HEK293 (cell line): ENCODE results near the gene WDR53.
A peak's percentile ranks its signal among the peaks of the same experiment; 100 is the strongest.

Experiments
- CTCF ChIA-PET: fragments of 350-600 bp; formaldehyde crosslinking; extraction: SDS; loops from one replicate; lab custom pipeline; 2021; ENCODE audit warnings: antibody characterized with exemption; lab: Yijun Ruan, JAX
- POLR2A ChIA-PET: fragments of 300-600 bp; formaldehyde crosslinking; extraction: SDS; loops from one replicate; lab custom pipeline; 2020; ENCODE audit warnings: antibody characterized with exemption, inconsistent platforms; lab: Yijun Ruan, JAX
- H3K27ac ChIP-seq: fragments of 200-500 bp; sonication (Bioruptor generic); 2 replicates; pipeline ENCODE4 v1.5.1; 2014; ENCODE audit warnings: low read depth, low read length, control low read depth, inconsistent platforms; ENCODE audit errors: extremely low read depth
- H3K36me3 ChIP-seq, 2 experiments: fragments of 200-500 bp in 1 of 2; sonication (Bioruptor generic) in 1 of 2; 1 replicate in 1 of 2; 2 replicates in 1 of 2; pipeline ENCODE4 v1.5.1; 2014 to 2017; ENCODE audit warnings: inconsistent platforms in 2 of 2, low read length in 2 of 2; ENCODE audit not compliant: control insufficient read depth in 2 of 2, insufficient read depth in 1 of 2
- H3K4me1 ChIP-seq: fragments of 200-500 bp; sonication (Bioruptor generic); 2 replicates; pipeline ENCODE4 v1.5.1; 2014; ENCODE audit warnings: mild to moderate bottlenecking, low read length, inconsistent platforms; ENCODE audit not compliant: control insufficient read depth, insufficient read depth
- H3K4me3 ChIP-seq: 2 replicates; pipeline ENCODE4 v1.5.1; 2011; ENCODE audit warnings: low read depth, mild to moderate bottlenecking, control low read depth, low read length, moderate library complexity
- H3K9me3 ChIP-seq: fragments of 200-500 bp; sonication (Bioruptor generic); 2 replicates; pipeline ENCODE4 v1.5.1; 2014; ENCODE audit warnings: low read depth, low read length, inconsistent platforms; ENCODE audit not compliant: control insufficient read depth, insufficient read depth
- KLF1 ChIP-seq: fragments of 450-650 bp; formaldehyde crosslinking; IDR thresholded peaks from 2 replicates; pipeline ENCODE4 v1.5.1; 2016; ENCODE audit warnings: missing biosample characterization, missing genetic modification characterization
- KLF16 ChIP-seq: fragments of 450-650 bp; formaldehyde crosslinking; IDR thresholded peaks from 2 replicates; pipeline ENCODE4 v1.5.1; 2017; ENCODE audit warnings: missing biosample characterization, missing genetic modification characterization
- KLF8 ChIP-seq: fragments of 450-650 bp; formaldehyde crosslinking; IDR thresholded peaks from 2 replicates; pipeline ENCODE4 v1.5.1; 2016; ENCODE audit warnings: missing biosample characterization, missing genetic modification characterization
- SP2 ChIP-seq: fragments of 450-650 bp; formaldehyde crosslinking; IDR thresholded peaks from 2 replicates; pipeline ENCODE4 v1.5.1; 2016; ENCODE audit warnings: missing biosample characterization, missing genetic modification characterization
- SP3 ChIP-seq: fragments of 450-650 bp; formaldehyde crosslinking; IDR thresholded peaks from 2 replicates; pipeline ENCODE4 v1.5.1; 2016; ENCODE audit warnings: missing biosample characterization, missing genetic modification characterization
- SP7 ChIP-seq: fragments of 450-650 bp; formaldehyde crosslinking; IDR thresholded peaks from 2 replicates; pipeline ENCODE4 v1.5.1; 2016; ENCODE audit warnings: missing biosample characterization, missing genetic modification characterization
- YY1 ChIP-seq: fragments of 450-650 bp; formaldehyde crosslinking; IDR thresholded peaks from 2 replicates; pipeline ENCODE4 v1.5.1; 2018; ENCODE audit warnings: missing biosample characterization, missing genetic modification characterization
- ZBTB17 ChIP-seq: fragments of 450-650 bp; formaldehyde crosslinking; IDR thresholded peaks from 2 replicates; pipeline ENCODE4 v1.5.1; 2016; ENCODE audit warnings: missing biosample characterization, missing genetic modification characterization
- ZBTB48 ChIP-seq: fragments of 450-650 bp; formaldehyde crosslinking; IDR thresholded peaks from 2 replicates; pipeline ENCODE4 v1.5.1; 2016; ENCODE audit warnings: missing biosample characterization, missing genetic modification characterization
- ZEB2 ChIP-seq: fragments of 450-650 bp; formaldehyde crosslinking; IDR thresholded peaks from 2 replicates; pipeline ENCODE4 v1.5.1; 2016; ENCODE audit warnings: missing biosample characterization, missing genetic modification characterization
- ZNF114 ChIP-seq: fragments of 450-650 bp; formaldehyde crosslinking; IDR thresholded peaks from 2 replicates; pipeline ENCODE4 v1.5.0; 2017; ENCODE audit warnings: missing biosample characterization, missing genetic modification characterization
- ZNF16 ChIP-seq: fragments of 450-650 bp; formaldehyde crosslinking; IDR thresholded peaks from 2 replicates; pipeline ENCODE4 v1.5.1; 2016; ENCODE audit warnings: low read depth, missing biosample characterization, missing genetic modification characterization
- ZNF174 ChIP-seq: fragments of 450-650 bp; formaldehyde crosslinking; IDR thresholded peaks from 2 replicates; pipeline ENCODE4 v1.5.0; 2017; ENCODE audit warnings: missing biosample characterization, mild to moderate bottlenecking, missing genetic modification characterization
- ZNF2 ChIP-seq: fragments of 450-650 bp; formaldehyde crosslinking; IDR thresholded peaks from 2 replicates; pipeline ENCODE4 v1.5.1; 2016; ENCODE audit warnings: missing biosample characterization, missing genetic modification characterization
- ZNF311 ChIP-seq: fragments of 450-650 bp; formaldehyde crosslinking; IDR thresholded peaks from 2 replicates; pipeline ENCODE4 v1.5.1; 2017; ENCODE audit warnings: missing biosample characterization, missing genetic modification characterization, borderline replicate concordance
- ZNF394 ChIP-seq: fragments of 450-650 bp; formaldehyde crosslinking; IDR thresholded peaks from 2 replicates; pipeline ENCODE4 v1.5.1; 2016; ENCODE audit warnings: missing biosample characterization, missing genetic modification characterization, mild to moderate bottlenecking, moderate library complexity, borderline replicate concordance
- ZNF404 ChIP-seq: fragments of 450-650 bp; formaldehyde crosslinking; IDR thresholded peaks from 2 replicates; pipeline ENCODE4 v1.5.1; 2017; ENCODE audit warnings: missing biosample characterization, missing genetic modification characterization
- ZNF48 ChIP-seq: fragments of 450-650 bp; formaldehyde crosslinking; IDR thresholded peaks from 2 replicates; pipeline ENCODE4 v1.5.1; 2016; ENCODE audit warnings: missing biosample characterization, missing genetic modification characterization
- ZNF548 ChIP-seq: fragments of 450-650 bp; formaldehyde crosslinking; IDR thresholded peaks from 2 replicates; pipeline ENCODE4 v1.5.1; 2016; ENCODE audit warnings: missing biosample characterization, missing genetic modification characterization
- ZNF596 ChIP-seq: fragments of 450-650 bp; IDR thresholded peaks from 2 replicates; pipeline ENCODE4 v1.5.0; 2018; ENCODE audit warnings: missing biosample characterization, mild to moderate bottlenecking, missing genetic modification characterization, moderate library complexity
- ZNF660 ChIP-seq: fragments of 450-650 bp; IDR thresholded peaks from 2 replicates; pipeline ENCODE4 v1.5.1; 2018; ENCODE audit warnings: missing biosample characterization, mild to moderate bottlenecking, missing genetic modification characterization
- ZNF664 ChIP-seq: fragments of 450-650 bp; formaldehyde crosslinking; IDR thresholded peaks from 2 replicates; pipeline ENCODE4 v1.5.1; 2016; ENCODE audit warnings: missing biosample characterization, missing genetic modification characterization
- ZNF830 ChIP-seq: fragments of 450-650 bp; IDR thresholded peaks from 2 replicates; pipeline ENCODE4 v1.5.0; 2018; ENCODE audit warnings: missing biosample characterization, missing genetic modification characterization, low read depth, mild to moderate bottlenecking, moderate library complexity
- ZSCAN30 ChIP-seq: fragments of 450-650 bp; IDR thresholded peaks from 2 replicates; pipeline ENCODE4 v1.5.1; 2018; ENCODE audit warnings: missing biosample characterization, mild to moderate bottlenecking, missing genetic modification characterization, moderate library complexity
- TF ChIP-seq, protein P1 (sequence below): sonication (generic); formaldehyde crosslinking; IDR thresholded peaks from 2 replicates; pipeline ENCODE4 v1.8.1; 2022; ENCODE audit warnings: mild to moderate bottlenecking, moderate library complexity, missing genetic modification reagents
- TF ChIP-seq, protein P2 (sequence below): fragments of 450-650 bp; formaldehyde crosslinking; IDR thresholded peaks from 2 replicates; pipeline ENCODE4 v1.5.1; 2016; ENCODE audit warnings: missing biosample characterization, missing genetic modification characterization
- TF ChIP-seq, protein P3 (sequence below): fragments of 450-650 bp; formaldehyde crosslinking; IDR thresholded peaks from 2 replicates; pipeline ENCODE4 v1.5.1; 2016; ENCODE audit warnings: missing biosample characterization, missing genetic modification characterization
- TF ChIP-seq, protein P4 (sequence below): fragments of 450-650 bp; formaldehyde crosslinking; IDR thresholded peaks from 2 replicates; pipeline ENCODE4 v1.5.1; 2016; ENCODE audit warnings: missing biosample characterization, missing genetic modification characterization

WDR53 gene

DNA sequence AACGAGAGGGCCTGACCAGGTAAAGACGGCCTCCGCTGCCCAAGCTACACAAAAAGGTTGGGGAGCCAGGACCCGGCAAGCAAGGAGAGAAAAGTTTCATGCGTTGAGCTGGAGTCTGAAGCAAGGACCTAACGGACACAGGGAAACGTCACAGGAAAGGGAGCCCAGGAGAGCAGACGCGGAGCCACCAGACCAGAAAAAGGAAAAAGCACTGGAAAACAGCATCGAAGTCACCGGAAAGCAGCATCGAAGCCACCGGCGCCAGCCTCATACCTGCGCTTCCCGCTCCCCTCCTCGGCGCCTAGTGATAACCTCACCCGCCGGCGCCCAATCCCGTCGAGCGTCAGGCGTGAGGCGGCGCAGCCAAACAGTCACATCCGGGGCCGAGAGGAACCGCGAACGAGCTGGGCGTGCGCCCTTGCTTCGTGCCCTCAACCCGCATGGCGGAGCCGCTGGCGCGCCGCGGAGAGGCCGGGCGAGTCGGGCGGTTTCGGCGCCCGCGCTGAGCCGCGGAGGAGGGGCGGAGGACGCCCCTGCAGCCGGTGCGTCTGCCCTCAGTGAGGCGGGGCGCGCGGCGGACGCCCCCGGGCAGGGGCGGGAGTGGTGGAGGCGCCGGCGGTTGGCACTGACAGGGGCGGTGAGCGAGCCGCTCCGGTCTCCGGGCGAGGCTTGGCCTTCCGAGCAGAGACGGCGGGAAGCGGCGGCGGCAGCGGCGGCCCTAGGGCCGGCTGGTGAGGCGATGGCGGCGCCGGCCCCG, at the start of gene WDR53, which contains the start of gene FBXO45 (continued):
- TF ChIP-seq, protein P1, sequence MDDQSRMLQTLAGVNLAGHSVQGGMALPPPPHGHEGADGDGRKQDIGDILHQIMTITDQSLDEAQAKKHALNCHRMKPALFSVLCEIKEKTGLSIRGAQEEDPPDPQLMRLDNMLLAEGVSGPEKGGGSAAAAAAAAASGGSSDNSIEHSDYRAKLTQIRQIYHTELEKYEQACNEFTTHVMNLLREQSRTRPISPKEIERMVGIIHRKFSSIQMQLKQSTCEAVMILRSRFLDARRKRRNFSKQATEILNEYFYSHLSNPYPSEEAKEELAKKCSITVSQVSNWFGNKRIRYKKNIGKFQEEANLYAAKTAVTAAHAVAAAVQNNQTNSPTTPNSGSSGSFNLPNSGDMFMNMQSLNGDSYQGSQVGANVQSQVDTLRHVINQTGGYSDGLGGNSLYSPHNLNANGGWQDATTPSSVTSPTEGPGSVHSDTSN (CRISPR knock-in tag) = peak; percentile 44; the same call in 1 of the 2 replicates
- TF ChIP-seq ZBTB17 (tag by site-specific recombination) (peak; percentile 99), KLF16 (tag by site-specific recombination) (peak; percentile 60; the same call in 1 of the 2 replicates), SP2 (peak; percentile 90), ZNF2 (tag by site-specific recombination) (peak; percentile 69), ZNF311 (no peak), SP7 (tag by site-specific recombination) (peak; percentile 71), ZNF660 (peak; percentile 94), ZEB2 (peak; percentile 86), ZNF394 (tag by site-specific recombination) (no peak)
- TF ChIP-seq, protein P2, sequence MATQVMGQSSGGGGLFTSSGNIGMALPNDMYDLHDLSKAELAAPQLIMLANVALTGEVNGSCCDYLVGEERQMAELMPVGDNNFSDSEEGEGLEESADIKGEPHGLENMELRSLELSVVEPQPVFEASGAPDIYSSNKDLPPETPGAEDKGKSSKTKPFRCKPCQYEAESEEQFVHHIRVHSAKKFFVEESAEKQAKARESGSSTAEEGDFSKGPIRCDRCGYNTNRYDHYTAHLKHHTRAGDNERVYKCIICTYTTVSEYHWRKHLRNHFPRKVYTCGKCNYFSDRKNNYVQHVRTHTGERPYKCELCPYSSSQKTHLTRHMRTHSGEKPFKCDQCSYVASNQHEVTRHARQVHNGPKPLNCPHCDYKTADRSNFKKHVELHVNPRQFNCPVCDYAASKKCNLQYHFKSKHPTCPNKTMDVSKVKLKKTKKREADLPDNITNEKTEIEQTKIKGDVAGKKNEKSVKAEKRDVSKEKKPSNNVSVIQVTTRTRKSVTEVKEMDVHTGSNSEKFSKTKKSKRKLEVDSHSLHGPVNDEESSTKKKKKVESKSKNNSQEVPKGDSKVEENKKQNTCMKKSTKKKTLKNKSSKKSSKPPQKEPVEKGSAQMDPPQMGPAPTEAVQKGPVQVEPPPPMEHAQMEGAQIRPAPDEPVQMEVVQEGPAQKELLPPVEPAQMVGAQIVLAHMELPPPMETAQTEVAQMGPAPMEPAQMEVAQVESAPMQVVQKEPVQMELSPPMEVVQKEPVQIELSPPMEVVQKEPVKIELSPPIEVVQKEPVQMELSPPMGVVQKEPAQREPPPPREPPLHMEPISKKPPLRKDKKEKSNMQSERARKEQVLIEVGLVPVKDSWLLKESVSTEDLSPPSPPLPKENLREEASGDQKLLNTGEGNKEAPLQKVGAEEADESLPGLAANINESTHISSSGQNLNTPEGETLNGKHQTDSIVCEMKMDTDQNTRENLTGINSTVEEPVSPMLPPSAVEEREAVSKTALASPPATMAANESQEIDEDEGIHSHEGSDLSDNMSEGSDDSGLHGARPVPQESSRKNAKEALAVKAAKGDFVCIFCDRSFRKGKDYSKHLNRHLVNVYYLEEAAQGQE (tag by site-specific recombination) = peak; percentile 38; the same call in 1 of the 2 replicates

DNA sequence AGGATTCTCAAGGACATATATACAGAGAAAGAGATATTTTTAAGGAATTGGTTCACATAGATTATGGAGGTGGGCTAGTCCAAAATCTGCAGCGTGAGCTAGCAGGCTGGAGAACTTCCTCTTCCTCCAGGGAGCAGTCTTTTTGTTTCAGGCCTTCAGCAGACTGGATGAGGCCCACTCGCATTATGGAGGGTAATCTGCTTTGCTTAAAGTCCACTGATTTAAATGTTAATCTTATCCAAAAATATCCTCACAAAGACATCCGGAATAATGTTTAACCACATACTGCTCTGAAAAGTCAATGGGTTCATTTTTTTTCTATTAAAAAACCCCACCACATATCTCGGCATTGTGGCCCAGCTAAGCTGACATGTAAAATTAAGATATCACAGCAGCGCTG, 48.9 kb upstream of the WDR53 start:
- Histone ChIP-seq H3K9me3 (no peaks in the 10 kb centered on the region), H3K27ac (no peak overlapping the region), H3K36me3 (no peaks in the 10 kb centered on the region), H3K4me3 (no peak overlapping the region), H3K4me1 (no peaks in the 10 kb centered on the region)
- CTCF ChIA-PET = interaction anchor here (0.7 kb wide), 1 partner anchor 292 kb away, joined by 3 read pairs; no protein-coding TSS in a partner anchor
- no peak for TF ChIP-seq ZNF830
- TF ChIP-seq ZNF596 (tag by site-specific recombination) = no peak
- no peak for TF ChIP-seq ZNF16 (tag by site-specific recombination)
- TF ChIP-seq ZNF48 (tag by site-specific recombination) = no peak
- no peak for TF ChIP-seq ZNF664 (tag by site-specific recombination)
- TF ChIP-seq ZNF404 (tag by site-specific recombination) = no peak
- TF ChIP-seq ZNF174 = no peak
- no peak for TF ChIP-seq ZNF548 (tag by site-specific recombination)
- TF ChIP-seq ZNF114 (tag by site-specific recombination) = no peak
- TF ChIP-seq, protein P3, sequence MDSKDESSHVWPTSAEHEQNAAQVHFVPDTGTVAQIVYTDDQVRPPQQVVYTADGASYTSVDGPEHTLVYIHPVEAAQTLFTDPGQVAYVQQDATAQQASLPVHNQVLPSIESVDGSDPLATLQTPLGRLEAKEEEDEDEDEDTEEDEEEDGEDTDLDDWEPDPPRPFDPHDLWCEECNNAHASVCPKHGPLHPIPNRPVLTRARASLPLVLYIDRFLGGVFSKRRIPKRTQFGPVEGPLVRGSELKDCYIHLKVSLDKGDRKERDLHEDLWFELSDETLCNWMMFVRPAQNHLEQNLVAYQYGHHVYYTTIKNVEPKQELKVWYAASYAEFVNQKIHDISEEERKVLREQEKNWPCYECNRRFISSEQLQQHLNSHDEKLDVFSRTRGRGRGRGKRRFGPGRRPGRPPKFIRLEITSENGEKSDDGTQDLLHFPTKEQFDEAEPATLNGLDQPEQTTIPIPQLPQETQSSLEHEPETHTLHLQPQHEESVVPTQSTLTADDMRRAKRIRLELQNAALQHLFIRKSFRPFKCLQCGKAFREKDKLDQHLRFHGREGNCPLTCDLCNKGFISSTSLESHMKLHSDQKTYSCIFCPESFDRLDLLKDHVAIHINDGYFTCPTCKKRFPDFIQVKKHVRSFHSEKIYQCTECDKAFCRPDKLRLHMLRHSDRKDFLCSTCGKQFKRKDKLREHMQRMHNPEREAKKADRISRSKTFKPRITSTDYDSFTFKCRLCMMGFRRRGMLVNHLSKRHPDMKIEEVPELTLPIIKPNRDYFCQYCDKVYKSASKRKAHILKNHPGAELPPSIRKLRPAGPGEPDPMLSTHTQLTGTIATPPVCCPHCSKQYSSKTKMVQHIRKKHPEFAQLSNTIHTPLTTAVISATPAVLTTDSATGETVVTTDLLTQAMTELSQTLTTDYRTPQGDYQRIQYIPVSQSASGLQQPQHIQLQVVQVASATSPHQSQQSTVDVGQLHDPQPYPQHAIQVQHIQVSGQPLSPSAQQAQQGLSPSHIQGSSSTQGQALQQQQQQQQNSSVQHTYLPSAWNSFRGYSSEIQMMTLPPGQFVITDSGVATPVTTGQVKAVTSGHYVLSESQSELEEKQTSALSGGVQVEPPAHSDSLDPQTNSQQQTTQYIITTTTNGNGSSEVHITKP = no peak
- TF ChIP-seq, protein P4, sequence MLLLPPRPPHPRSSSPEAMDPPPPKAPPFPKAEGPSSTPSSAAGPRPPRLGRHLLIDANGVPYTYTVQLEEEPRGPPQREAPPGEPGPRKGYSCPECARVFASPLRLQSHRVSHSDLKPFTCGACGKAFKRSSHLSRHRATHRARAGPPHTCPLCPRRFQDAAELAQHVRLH (tag by site-specific recombination) = no peak
- no peak for TF ChIP-seq ZBTB48 (tag by site-specific recombination)
- no peak for TF ChIP-seq SP3 (tag by site-specific recombination)
- no peak for TF ChIP-seq ZSCAN30
- TF ChIP-seq YY1 = no peak
- no peak for TF ChIP-seq KLF1 (tag by site-specific recombination)
- no peak for TF ChIP-seq KLF8 (tag by site-specific recombination)
- POLR2A ChIA-PET = interaction anchor here (0.6 kb wide), 1 partner anchor 15 kb away, joined by 3 read pairs; no protein-coding TSS in a partner anchor
